Heart left ventricle (tissue), 16 donors: ENCODE results near the gene IL32. TPM values are rescaled to one million over a fixed set of nuclear protein-coding genes. Genes with fewer than 3 reads are reported as not detected.

Experiments used
- ATAC-seq, 4 donors: fragments of 200-7000 bp; cut with Tn5 transposase; one replicate each; pipeline ENCODE4 v1.9.1; 2020 to 2022; ENCODE audit warnings: moderate library complexity in 4 of 4, mild to moderate bottlenecking in 3 of 4, moderate number of reproducible peaks in 1 of 4
- DNase-seq, 5 donors: peaks; one replicate each; pipeline ENCODE4 v3.0.0-alpha.2; 2020
- H3K27ac ChIP-seq, 12 donors: fragments of 200-600 bp; sonication (generic) in 4 of 12; one replicate each; pipeline versions ENCODE4 v1.5.0 to v1.8.0; 2016 to 2022; ENCODE audit warnings: mild to moderate bottlenecking in 2 of 12
- H3K27me3 ChIP-seq, 9 donors: fragments of 200-600 bp; sonication (generic) in 2 of 9; one replicate each; pipeline versions ENCODE4 v1.5.1 to v1.8.0; 2016 to 2022; ENCODE audit warnings: mild to moderate bottlenecking in 3 of 9
- H3K36me3 ChIP-seq, 9 donors: fragments of 200-600 bp; sonication (generic) in 2 of 9; one replicate each; pipeline versions ENCODE4 v1.5.0 to v1.8.0; 2018 to 2022; ENCODE audit warnings: mild to moderate bottlenecking in 2 of 9
- H3K4me1 ChIP-seq, 12 donors: fragments of 200-600 bp; sonication (generic) in 4 of 12; one replicate each; pipeline versions ENCODE4 v1.5.0 to v1.8.0; 2016 to 2022; ENCODE audit warnings: mild to moderate bottlenecking in 3 of 12
- H3K4me3 ChIP-seq, 12 donors: fragments of 200-600 bp; sonication (generic) in 4 of 12; one replicate each; pipeline versions ENCODE4 v1.5.0 to v1.8.0; 2017 to 2022; ENCODE audit warnings: mild to moderate bottlenecking in 9 of 12, moderate library complexity in 4 of 12
- H3K9me3 ChIP-seq, 12 donors: fragments of 200-600 bp; sonication (generic) in 4 of 12; one replicate each; pipeline versions ENCODE4 v1.5.0 to v1.8.0; 2016 to 2022; ENCODE audit warnings: mild to moderate bottlenecking in 1 of 12
- CTCF ChIP-seq, 12 donors: fragments of 200-600 bp; sonication (generic) in 4 of 12; IDR thresholded peaks; one replicate each; pipeline versions ENCODE4 v1.5.0 to v1.8.0; 2018 to 2022; ENCODE audit warnings: antibody characterized with exemption in 12 of 12, mild to moderate bottlenecking in 5 of 12
- POLR2A ChIP-seq, 2 donors: fragments of 450-650 bp; IDR thresholded peaks; one replicate each; pipeline ENCODE4 v1.6.1; 2017; ENCODE audit warnings: antibody characterized with exemption in 2 of 2, mild to moderate bottlenecking in 2 of 2, moderate library complexity in 2 of 2
- WGBS, 4 donors: extraction: QIAGEN DNeasy Blood & Tissue Kit in 2 of 4; methylation state at CpG; one replicate each; pipeline versions ENCODE4 v1.1.5 to v1.1.7; 2013 to 2018; 5-methylcytosine and 5-hydroxymethylcytosine counted together
- intact Hi-C, 10 donors: fragments of 100-400 bp; cut with DNase I; formaldehyde crosslinking; loops; one replicate each; pipeline versions ENCODE4 v1.11.1 to v1.14.2; 2022
- polyA plus RNA-seq, 2 donors: library from polyadenylated mRNA; stranded (reverse); fragments of 200-250 nt; gene quantifications; one replicate each; pipeline ENCODE4 v1.2.3, GENCODE V29; 2013
- total RNA-seq, 9 donors: library from RNA; depleted of rRNA in 2 of 9; stranded (reverse); fragments of >200 nt in 2 of 9; fragmentation: NEBNext Ultra II Directional in 3 of 9; extraction: Animal tissue kit (Norgen Biotek cat#: 25700) in 3 of 9; gene quantifications; one replicate each; pipeline versions ENCODE4 v1.1.0 to v1.2.4, GENCODE V29; 2016 to 2023
- donor health status: ischemic (EF 13 %, LVEDD 7.1; RV severe dilation, severe dysfunction).
- donor health status: healthy with polysubstance abuse.
- donor health status: DM: no; HTN: yes; CAD: no.
- donor health status: DM: no; HTN: no; CAD: no.
- donor health status: ischemic (EF 25% LVEDD 6.9; RV normal size, moderate dysfunction).
- donor health status: ischemic (EF 25% LVEDD 5.7; RV mildly dilated, moderate dysfunction).
- donor health status: healthy.
- donor health status: DM: yes; HTN: yes; CAD: no.
- donor health status: ischemic (EF 35%, LVEDD 5.7; RV mildly dilated, moderate dysfunction).
- donor health status: nonischemic (EF 11% LVEDD 7.7; RV severe dilation, severe dysfunction).
- donor health status: DM: yes; HTN: yes; CAD: no.
- donor health status: PGD.
- donor health status: ischemic (EF 29% LVEDD 5.4; RV normal size, mild dysfunction).
- donor health status: nonischemic (EF 23%, LVEDD 6.1; RV moderate dilation, normal function).

Gene IL32
- total and polyA plus RNA-seq, 11 donors: 20.6 to 241 (median 59.2) TPM

- Histone ChIP-seq H3K4me1 (peaks cover 9 to 48% (median 23%) of the 10 kb centered on the region in 12 donors), H3K27me3 (no peaks in the 10 kb centered on the region), H3K9me3 (no peaks in the 10 kb centered on the region), H3K4me3 (peak within 1 kb of the TSS in 9 of 12 donors; percentile 17 to 40 (median 31)), H3K27ac (peak within 1 kb of the TSS in 9 of 12 donors; percentile 36 to 88 (median 57)), H3K36me3 (no peaks in the 10 kb centered on the region)
- intact Hi-C loops: loop anchor here in 2 of 10 donors (5.0 kb wide), 2 partner anchors 36 to 69 kb away; no protein-coding TSS in a partner anchor
- ATAC-seq (no peak), DNase-seq (peak in 1 of 5 donors; percentile 46)
- TF ChIP-seq POLR2A (IDR thresholded peaks at IDR 0.05) (no peak), CTCF (IDR thresholded peaks at IDR 0.05) (no peak)
- WGBS, 4 donors: 38 to 51% (median 47%) methylated on average over 15 to 21 of the region's 21 CpGs
Measured at GRCh38 chr16:3098459-3099394, 33.3 kb downstream of the IL32 start, which contains the start of gene ZSCAN10. TSS of gene ZSCAN10 (minus strand) at chr16:3099294. CDS start at chr16:3092937, 6,357 bp downstream.

GRCh38 chr16:3099395-3099731, 33.9 kb downstream of the IL32 start:
- H3K9me3 ChIP-seq: no peaks in the 10 kb centered on the region
- TF ChIP-seq CTCF (IDR thresholded peaks at IDR 0.05): no peak
- no peak for TF ChIP-seq POLR2A (IDR thresholded peaks at IDR 0.05)
- no peaks in the 10 kb centered on the region for H3K36me3 ChIP-seq
- WGBS, 4 donors: 51 to 68% (median 63%) methylated on average over 5 of the region's 5 CpGs
- peaks cover 9 to 48% (median 23%) of the 10 kb centered on the region in 12 donors for H3K4me1 ChIP-seq
- intact Hi-C loops: loop anchor here in 2 of 10 donors (5.0 kb wide), 2 partner anchors 37 to 68 kb away; no protein-coding TSS in a partner anchor
- H3K4me3 ChIP-seq: peak overlapping the region in 2 of 12 donors; percentile 29 to 31
- H3K27me3 ChIP-seq: no peaks in the 10 kb centered on the region
- ATAC-seq: no peak
- DNase-seq: no peak
- H3K27ac ChIP-seq: peak overlapping the region in 6 of 12 donors; percentile 36 to 88 (median 60)

GRCh38 chr16:3099732-3100499, 34.5 kb downstream of the IL32 start:
- Histone ChIP-seq H3K27ac (peak overlapping the region in 9 of 12 donors; percentile 55 to 91 (median 80)), H3K4me1 (peaks cover 9 to 48% (median 23%) of the 10 kb centered on the region in 12 donors), H3K36me3 (no peaks in the 10 kb centered on the region), H3K27me3 (no peaks in the 10 kb centered on the region), H3K9me3 (no peaks in the 10 kb centered on the region), H3K4me3 (peak overlapping the region in 9 of 12 donors; percentile 17 to 40 (median 31))
- TF ChIP-seq POLR2A (IDR thresholded peaks at IDR 0.05): peak in 1 of 2 donors; percentile 9
- TF ChIP-seq CTCF (IDR thresholded peaks at IDR 0.05): no peak
- ATAC-seq (peak; percentile 76 to 96 (median 94)), DNase-seq (peak; percentile 92 to 96 (median 93))
- intact Hi-C loops: loop anchor here in 4 of 10 donors (1.0 to 5.0 kb wide), 5 partner anchors 24 to 67 kb away; partner anchors contain the start of gene IL32 (in 2 of the 4)
- 4 to 7% (median 6%) methylated on average over 39 of the region's 39 CpGs for WGBS, 4 donors
